ENCODE results near the gene IRF2BP1.
"Not testable (repeated sequence)": the region's sequence is repeated elsewhere in the genome, so short reads cannot be mapped to it uniquely, and the experiment has no call there.

The IRF2BP1 gene

DNA sequence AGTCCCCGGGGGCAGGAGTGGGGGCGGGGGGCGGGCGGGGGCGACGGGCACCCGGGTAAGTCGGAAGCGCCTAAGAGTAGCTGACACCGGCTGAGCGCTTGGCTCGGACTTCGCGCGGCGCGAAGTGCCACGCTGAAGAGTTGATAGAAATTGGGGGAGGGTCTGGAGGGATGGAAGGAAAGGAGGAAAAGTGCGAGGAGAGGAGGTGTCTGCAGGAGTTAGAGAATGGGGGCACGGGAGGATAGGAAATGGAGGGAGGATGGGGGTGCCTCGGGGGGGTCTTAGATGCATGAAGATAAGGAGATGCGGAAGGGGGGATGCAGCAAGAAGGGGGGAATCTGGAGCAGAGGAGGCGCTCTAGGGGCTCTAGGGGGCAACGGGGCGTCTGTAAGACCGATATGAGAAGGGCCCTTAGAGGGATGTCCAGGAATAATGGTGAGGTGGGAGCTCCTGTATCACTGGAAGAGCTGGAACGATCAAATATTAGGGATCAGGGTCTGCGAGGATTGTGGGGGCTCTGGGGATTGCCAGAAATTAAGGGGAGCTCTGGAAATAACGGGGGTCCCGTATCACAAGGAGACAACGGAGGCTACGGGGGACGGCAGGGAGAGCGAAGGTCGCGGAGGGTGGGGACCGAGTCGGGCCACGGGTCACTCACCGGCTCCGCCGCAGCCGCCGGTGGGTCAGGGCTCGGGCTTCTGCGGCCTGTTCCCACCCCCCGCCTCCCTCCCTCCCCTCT lies 16.1 kb upstream of the IRF2BP1 start, which contains the start of gene MYPOP:
MYPOP (minus strand) TSS at position 702 of the 739 bp plus-strand sequence. CDS start 840 bp downstream, outside the sequence.
- no peak for DNase-seq

GRCh38 chr19:45901432-45901911 lies 15.5 kb upstream of the IRF2BP1 start:
- DNase-seq: peak; percentile 72

GRCh38 chr19:45900738-45901431 lies 14.9 kb upstream of the IRF2BP1 start:
- DNase-seq: no peak

DNA sequence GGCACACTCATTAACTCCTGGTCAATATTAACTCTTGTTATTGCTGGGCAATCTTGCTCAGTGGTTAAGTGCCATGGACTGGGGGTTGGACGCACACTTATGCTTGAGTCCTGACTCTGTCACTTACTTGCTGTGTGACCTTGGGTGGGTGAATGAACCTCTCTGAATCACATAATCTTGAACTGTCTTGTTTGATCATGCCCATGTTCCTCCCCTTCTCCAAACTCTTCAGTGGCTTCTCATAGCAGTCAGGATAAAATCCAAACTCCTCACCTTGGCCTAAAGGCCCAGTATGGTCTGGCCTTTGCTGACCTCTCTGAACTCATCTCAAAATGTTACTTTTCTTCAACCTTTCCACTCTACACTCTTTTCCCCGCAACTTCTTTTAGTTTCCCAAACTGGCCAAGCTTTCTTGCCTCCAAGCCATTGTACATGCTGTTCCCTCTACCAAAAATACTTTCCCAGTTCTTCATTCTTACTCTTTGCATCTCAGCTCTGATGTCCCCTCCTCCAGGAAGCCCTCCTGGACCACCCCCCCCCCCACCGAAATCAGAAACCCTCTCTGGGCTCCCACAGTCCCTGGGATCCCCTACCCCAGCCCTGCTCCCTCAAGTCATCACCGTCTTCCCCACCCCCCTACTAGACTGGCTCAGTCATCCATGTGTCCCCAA lies 14.1 kb upstream of the IRF2BP1 start:
- no peak for DNase-seq

- no peak for DNase-seq
Observed at GRCh38 chr19:45899253-45899652, 13.3 kb upstream of the IRF2BP1 start.

DNA sequence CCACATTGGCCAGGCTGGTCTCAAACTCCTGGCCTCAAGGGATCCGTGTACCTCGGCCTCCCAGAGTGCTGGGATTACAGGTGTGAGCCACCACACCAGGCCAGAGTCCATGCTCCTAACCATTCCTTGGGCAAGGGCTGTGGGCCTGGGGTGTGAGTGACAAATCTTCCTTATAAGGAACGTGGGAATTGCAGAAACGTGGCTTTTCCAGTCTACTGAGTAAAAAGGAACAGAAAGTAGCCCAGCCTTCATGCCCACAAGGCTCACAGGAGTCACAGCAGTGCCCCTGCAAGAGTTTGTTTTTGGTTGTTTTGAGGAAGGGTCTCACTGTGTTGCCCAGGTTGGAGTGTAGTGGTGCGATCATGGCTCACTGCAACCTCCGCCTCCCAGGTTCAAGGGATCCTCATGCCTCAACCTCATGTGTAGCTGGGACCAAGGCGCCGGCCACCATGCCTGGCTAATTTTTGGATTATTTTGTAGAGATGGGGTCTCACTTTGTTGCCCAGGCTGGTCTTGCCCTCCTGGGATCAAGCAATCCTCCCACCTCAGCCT lies 11.4 kb upstream of the IRF2BP1 start:
- DNase-seq: no peak

DNA sequence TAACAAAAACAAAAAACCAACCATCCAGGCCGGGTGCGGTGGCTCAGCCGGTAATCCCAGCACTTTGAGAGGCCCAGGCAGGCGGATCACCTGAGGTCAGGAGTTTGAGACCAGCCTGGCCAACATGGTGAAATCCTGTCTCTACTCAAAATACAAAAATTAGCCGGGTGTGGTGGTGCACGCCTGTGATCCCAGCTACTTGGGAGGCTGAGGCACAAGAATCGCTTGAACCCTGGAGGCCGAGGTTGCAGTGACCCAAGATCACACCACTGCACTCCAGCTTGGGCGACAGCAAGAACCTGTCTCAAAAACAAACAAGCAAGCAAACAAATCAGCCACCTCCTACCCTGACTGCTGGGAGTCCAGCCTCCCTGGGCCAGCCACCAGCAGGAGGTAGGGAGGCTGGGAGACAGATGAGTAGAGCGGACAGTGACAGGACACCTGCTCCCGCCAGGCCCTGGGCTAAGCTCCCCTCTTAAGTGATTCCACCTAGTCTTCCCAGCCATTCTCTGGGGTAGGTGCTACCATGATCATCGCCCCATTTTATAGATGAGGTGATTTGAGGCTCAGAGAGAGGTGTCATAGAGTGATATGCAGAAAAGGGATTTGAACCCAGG lies 10.2 kb upstream of the IRF2BP1 start:
- not testable (repeated sequence) for DNase-seq

- no peak for DNase-seq
Observed at GRCh38 chr19:45895519-45895972, 9.6 kb upstream of the IRF2BP1 start.

DNA sequence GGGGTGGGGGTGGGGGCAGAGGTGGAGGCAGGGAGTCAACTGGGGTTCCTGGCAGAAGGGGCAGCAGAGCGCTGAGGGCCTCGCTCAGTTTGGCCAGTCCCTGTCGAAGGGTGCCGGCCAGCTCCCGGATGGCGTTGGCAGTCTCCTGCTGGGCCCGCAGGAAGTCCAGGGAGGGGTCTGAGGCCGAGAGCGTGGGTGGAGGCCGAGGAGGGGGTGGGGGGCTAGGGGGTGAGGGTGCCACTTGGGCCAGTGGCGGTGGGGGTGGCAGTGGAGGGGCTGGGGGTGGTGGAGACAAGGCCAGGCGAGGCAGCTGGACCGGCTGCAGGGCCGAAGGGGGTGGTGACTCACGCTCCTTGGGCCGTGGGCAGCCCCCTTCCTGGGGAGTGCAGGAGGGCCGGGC lies 4.9 kb upstream of the IRF2BP1 start:
- DNase-seq: no peak

DNA sequence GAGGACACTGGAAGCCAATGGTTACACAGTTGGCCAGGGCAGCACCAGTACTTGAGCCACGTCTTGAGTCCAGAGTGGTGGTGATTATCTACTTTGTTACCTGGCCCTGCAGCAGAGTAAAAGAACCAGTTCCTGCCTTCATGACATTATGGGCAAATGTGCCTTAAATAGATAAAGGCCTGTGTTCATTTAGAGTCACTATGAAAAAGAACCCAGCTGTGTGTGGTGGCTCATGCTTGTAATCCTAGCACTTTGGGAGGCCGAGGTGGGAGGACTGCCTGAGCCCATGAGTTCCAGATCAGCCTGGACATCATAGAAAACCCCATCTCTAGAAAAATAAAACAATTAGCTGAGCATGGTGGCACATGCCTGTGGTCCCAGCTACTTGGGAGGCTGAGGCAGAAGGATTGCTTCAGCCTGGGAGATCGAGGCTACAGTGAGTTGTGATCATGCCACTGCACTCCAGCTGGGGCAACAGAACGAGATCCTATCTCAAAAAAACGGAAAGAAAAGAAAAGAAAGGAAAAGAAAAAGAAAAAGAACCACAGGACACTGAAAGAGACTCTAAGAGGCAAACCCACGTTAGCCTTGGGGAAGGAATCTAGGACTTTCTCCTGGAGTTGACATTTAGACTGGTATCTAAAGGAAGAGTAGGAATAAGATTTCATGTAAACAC lies 3.4 kb upstream of the IRF2BP1 start:
- no peak for DNase-seq

- no peak for DNase-seq
Observed at GRCh38 chr19:45887200-45887710, 1.3 kb upstream of the IRF2BP1 start.

- peak; percentile 90 for DNase-seq
Observed at GRCh38 chr19:45886427-45887199, 672 bp upstream of the IRF2BP1 start.

DNA sequence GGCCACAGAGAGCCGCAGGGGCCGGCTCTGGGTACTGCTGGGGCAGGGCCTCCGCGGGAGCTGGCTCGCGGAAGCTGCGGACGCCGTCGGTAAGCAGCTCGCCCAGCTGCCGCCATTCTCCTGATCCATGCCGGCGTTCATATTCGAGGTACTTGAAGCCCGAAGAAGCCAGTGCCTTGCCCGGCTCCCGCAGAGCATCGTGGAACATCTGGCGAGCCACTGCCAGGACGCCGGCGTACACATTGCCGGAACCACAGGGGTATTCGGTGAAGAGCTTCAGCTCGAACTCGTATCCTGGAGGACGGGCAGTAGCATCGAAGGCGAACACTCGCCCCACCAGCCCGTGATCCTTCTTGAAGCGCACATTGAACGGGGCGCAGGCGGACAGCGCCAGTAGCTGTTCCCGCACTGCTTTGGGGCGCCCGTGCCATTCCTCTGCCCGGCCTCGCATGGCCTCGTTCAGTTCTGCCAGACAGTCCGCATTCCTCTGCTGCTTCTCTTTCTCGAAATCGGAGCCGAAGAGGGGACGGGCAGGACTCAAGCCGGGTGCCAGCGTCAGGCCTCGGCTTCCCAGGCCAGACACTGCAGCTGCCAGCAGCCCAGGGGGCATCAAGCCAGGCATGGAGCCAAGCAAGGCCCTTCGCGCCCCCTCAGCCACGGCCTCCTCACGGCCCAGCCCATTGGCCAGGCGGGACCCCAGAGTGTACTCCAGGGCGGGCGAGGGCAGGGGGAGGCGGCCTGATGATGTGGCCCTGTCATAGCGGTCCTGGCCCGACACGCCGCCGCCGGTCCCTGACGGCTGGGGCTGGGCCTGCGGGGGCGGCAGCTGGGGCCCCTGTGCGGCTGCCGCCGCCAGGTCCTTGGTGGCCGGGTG lies 1.0 kb downstream of the IRF2BP1 start:
- DNase-seq: peak; percentile 71

DNA sequence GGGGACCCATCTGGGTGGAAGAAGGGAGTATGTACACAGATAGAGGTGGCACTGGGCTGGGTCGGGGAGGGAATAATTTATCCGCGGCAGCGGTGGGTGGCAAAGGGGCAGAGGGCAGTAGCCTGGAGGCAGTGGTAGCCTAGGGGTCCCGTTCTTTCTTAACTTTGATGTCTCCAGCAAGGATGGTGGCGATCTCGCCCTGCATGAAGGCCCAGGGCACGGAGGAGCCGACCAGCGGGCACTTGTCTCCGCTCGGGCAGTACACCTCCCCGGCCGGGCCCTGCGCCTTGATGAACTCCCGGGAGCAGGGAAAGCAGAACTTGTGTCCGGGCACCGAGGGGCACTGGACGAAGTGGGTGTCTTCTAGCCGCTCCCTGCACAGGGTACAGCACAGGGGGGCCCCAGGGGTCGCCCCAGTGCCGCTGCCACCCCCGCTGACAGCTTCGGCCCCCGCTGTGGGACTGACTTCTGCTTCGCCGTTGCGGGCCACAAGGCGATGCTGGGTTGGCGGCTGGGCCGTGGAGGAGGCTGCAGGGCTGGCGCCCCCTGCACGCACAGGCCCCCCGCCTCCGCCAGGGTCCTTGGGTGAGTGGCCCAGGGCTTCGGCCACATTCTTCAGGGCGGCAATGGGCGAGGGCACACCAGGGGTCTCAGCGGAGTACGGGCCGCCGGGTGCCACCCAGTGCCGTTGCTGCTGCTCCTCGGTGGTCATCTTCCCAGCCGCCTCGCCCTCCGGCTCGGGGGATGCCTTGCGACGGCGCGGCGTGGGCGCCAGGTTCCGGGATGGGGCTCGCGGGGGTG lies 1.9 kb downstream of the IRF2BP1 start:
- DNase-seq: no peak

DNA sequence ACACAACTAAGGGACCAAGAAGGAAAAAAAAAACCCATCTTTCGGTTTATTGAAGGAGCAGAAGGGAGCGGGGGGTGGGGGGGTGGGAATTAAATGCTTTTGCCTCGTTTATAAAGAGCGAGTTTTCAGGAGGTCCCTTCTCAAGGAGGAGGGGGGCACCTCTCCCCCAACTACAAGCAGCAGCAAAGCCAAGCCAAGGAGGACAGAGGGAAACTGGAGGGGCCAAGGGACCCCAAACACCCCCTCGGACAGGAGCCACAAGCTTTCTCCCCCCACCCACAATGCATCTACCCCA lies 2.4 kb downstream of the IRF2BP1 start:
- no peak for DNase-seq

GRCh38 chr19:45882652-45883585 lies 3.0 kb downstream of the IRF2BP1 start:
- peak; percentile 92 for DNase-seq

DNA sequence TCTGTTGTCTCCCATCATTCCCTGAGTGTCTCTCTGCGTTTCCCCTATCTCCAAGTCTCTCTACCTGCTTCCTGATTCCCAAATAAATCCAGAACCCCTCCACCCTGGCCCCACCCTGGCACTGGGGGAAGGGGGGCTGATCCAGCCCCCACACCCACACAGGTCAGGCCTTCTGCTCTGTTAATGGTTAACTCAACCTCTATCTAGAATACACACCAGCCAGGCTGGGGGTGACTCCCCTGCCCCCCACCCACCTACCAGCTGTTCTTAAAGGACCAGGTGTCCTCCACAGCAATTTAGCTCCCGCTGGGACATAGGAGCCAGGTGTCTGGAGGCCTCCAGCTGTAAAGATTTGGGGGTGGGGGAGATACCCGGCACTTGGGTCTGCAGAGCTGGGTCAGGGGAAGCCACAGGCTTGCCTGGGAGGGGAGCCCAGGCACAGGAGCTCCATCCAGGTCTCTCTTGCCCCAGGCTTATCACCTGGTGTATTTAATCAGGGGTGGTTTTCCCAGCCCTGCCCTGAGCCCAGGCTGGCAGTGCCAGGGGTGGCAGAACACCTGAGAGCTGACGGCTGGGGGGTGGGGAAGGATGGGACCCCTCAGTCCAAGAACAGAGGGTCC lies 3.9 kb downstream of the IRF2BP1 start:
- DNase-seq: no peak
